Head of caudate nucleus (tissue), 42 donors: ENCODE measurements around the gene IHH.

Experiments used
- DNase-seq, 42 donors: peaks; one replicate each; pipeline versions ENCODE4 v3.0.0 to v3.0.0-alpha.2; 2020 to 2021; ENCODE audit warnings: mixed read lengths in 7 of 42
- intact Hi-C: fragments of 100-400 bp; cut with DNase I; formaldehyde crosslinking; loops from one replicate; pipeline ENCODE4 v1.15.0; 2022

IHH gene

DNA sequence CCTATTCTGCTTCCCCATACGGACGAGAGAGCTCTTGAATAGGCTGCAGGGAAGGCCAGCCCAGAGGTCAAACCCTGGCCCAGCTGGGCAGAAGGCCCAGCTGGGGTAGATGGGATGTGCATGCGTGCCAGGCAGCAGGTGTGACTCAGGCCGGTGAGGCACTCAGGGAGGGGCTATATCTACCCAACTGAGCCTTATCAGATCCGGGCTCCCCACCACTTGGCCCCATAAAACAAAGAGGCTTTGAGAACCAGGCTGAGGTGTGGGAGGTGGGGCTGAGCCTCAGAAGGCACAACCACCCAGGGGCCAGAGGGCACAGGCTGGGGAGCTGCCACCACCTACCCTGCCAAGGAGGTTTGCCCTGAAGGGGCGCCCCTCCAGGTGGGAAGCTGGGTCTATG is 11.4 kb downstream of the IHH start:
- intact Hi-C loops: no loop called here
- DNase-seq: no peak

GRCh38 chr2:219045937-219046550 is 14.7 kb downstream of the IHH start:
- DNase-seq: peak in 3 of 42 donors; percentile 26 to 47 (median 43)
- intact Hi-C loops: no loop called here

DNA sequence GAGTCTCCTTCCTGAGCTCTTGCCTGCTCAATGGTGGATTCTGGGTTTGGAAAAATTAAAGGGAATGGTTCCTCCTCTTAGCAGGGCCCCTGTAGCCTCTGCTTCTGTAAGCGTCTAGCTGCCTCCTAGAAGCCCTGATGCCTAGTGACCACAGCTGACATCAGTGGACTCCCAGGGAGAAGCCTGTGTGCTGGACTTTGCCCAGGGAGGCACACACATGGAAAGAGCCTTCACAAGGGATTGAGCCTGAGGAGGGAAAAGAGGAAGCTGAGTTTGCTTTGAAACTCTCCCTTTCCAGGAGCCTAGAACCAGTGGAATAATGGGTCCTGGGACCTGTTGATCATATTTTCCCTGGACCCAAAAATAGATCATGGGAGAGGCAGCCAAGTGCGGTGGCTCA is 18.0 kb downstream of the IHH start:
- intact Hi-C loops: no loop called here
- no peak for DNase-seq

DNA sequence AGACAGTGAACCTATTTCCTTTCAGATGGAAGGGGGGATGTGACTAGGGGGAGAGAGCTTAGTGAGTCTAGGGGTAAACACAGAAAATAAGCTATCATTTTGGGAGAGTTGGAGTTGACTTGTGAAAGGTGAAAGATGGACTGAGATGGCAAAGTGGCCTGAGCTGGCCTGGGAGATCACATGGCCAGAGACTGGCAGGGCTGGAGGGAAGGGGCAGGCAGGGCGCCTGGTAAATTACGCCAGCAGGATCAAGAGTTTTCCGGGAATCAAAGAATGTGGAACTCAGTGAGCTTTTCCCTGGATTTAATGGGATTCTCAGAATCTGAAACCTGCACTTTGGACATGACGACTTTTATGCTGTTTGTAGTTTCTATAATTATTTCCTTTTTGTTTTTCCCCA is 18.6 kb downstream of the IHH start:
- DNase-seq: peak in 1 of 42 donors; percentile 23
- intact Hi-C loops: no loop called here

DNA sequence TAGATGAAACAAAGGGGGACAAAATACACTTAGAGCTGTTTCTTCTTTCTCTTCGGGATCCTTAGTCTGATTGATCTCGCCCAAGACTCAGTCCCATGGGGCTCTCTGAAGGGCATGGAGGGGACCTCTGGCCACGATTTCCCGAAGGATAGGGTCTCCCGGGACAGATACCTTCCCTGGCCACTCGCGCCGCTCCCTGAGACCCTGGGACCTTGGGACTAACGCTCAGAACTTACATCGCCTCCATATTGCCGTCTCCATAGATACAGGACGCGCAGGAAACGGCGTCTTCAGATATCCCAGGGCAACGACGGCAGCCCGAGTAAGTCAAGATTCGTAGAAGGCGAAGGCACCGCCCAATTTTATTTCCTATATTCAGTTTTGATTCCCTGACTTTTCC is 19.5 kb downstream of the IHH start, which contains the start of gene CFAP65:
TSS of gene CFAP65 (minus strand) at position 265 of the 400 bp plus-strand sequence. CDS start 2,468 bp downstream, outside the sequence.
- peak; percentile 60 to 91 (median 77) for DNase-seq
- intact Hi-C loops: no loop called here

- intact Hi-C loops: no loop called here
- DNase-seq: no peak
These were observed 22.1 kb downstream of the IHH start for GRCh38 chr2:219038600-219038999.

DNA sequence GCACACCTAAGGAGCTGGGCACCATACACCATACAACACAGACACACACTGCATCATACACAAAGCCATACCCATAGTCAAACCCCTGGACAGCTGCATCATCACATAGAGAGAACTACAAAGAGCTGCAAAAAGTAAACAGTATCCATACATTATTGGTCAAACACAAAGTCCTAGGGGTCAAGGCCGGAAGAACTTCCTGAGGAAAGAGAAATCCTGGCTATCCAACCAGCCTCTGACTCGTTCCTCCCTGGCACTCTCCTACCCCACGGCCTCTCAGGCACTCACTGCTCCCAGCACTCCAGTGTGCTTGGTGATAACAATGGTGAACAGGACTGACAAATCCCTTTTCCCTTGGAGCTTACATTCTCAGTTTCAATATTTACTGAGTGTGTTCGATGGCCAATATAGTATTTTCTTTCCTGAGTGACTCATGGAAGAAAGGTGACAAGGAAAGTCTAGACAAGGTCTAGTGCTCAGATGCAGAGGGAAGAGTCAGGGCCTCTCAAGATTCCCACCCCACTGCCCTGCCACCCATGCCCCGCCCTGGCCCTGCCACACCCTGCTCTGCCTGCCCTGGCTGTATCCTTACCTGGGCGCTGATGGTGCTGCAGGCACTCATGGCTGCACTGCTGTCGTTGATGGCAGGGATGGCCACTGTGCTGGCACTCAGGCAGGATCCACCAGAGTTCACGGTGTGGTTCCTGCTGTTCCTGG is 22.8 kb downstream of the IHH start:
- DNase-seq: no peak
- intact Hi-C loops: no loop called here

DNA sequence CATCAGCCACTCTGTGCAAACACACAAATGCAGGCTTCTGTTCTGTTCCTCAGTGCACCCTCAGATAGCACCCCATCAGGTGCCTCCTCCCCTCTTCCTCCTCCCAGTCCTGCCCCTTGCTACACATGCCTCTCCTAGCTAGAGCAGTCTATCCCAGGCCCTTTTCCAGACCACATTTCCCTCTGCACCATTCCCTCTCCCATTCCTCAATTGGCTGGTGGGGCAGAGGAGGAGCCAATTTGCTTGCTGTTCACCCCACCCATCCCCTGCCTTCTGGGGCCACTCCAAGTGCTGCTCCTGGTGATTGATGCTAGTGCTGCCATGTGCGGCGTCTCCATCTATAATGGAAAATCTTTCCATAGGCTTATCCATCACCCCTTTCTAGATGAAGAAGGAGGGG is 24.8 kb downstream of the IHH start:
- intact Hi-C loops: no loop called here
- DNase-seq: no peak

GRCh38 chr2:219034823-219035222 is 25.9 kb downstream of the IHH start:
- no peak for DNase-seq
- intact Hi-C loops: no loop called here

GRCh38 chr2:219032051-219032745 is 28.5 kb downstream of the IHH start:
- intact Hi-C loops: no loop called here

DNA sequence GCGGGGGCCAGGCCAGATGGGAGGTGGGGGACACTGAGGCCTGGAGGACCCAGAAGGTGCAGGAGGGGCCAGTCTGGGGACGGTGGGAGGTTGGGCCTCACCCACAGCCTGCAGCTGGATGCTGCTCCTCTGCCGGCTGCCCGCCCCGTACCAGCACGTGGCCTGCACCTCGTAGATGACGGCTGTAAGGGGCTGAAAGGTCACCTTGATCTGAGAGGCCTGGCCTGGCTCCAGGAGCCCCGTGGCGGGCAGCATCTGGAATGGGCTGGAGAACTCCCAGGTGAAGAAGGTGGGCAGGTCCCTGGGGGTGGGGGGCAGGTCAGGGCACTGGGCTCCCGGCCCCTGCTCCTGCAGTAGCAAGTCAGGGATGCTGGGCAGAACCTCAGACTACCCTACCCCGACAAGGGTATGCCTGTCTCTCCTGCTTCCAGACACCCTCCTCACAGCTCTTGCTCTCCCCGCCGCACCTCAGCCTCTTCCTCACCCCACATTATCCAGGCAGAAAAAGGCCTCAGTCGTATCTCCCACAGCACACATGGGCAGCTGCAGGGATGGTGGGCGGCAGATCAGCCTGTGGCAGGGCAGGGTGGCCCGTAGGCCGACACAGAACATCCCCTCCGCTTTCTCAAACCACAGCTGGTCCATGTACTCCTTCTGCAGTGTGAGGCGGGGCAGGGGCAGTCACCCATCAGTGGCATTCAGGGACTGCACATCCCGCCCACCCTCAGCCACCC is 29.5 kb downstream of the IHH start:
- intact Hi-C loops: no loop called here
- no peak for DNase-seq

More at GRCh38 chr2:219032051-219032745, 28.5 kb downstream of the IHH start:
- no peak for DNase-seq

DNA sequence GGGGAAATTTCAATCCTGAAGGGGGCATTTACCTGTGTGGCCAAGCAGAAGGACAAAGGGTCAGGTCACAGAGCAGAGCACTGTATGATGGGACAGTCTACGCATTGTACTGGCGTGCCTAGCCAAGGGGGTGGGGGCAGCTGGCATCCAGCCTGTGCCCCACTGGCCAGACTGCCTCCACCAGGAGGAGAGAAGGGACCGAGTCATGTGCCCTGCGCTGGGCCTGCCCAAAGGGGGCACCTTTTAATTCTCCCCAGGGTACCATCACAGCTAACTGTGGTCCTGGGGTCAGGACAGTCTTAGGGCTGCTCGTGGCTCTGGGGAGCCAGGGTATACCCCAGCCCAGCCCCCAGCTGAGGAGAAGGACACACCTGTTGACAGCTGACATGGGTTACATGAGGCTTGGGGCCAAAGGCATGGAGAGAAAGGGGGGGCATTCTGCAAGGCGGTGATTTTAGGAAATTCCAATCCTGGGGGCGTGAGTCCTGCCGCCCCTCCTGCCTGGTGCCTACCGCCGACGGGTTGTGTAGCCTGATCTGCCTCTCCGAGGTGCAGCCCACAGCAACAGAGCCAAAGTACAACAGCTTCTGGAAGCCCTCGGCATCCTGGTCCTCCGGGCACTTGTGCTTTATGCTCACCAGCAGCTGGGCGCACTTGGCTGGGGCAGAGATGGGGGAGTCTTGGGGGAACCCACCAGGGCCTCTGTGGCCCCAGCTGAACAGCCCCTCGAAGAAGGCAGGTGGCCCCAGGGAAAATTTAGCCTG is 30.4 kb downstream of the IHH start:
- no peak for DNase-seq
- intact Hi-C loops: no loop called here

GRCh38 chr2:219029829-219030165 is 30.9 kb downstream of the IHH start:
- DNase-seq: peak; percentile 82 to 95 (median 90)
- intact Hi-C loops: no loop called here

DNA sequence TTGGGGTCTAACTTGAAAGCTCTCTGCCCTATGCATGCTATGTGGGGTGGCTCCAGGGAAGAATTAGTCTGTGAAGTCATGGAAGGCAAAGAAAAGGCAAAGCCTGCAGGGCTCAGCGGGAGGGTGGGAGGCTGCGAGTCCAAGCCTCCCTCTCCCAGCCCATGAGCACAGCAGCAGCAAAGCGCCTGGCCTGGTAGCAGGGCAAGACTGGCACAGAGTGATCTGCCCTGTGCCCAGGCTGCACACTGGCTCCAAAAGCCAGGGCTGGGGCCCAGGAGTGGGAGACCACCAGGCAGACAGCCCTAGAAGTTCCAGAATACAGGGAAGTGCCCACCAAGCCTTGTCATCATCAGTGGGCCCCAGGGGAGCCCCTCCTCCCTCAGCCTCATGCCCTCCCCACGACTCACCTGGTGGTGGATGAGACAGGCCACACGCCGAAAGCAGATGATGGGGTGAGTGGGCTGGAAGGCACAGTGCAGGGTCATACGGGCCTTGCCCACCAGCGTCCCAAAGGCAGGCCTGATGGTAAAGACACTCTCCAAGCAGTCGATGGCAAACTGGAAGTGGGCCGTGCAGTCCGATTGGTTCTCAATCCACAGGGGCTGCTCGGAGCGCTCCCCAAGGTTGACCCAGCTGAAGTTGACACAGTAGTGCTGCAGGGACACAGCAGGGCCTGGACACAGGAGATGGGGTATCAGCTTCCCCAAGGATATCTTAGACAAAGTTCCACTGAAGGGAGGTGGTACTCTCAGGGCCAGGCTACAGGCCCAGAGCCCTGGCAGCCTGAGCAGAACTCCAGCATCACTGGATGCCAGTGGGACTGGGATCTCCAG is 31.5 kb downstream of the IHH start:
- intact Hi-C loops: no loop called here
- no peak for DNase-seq

DNA sequence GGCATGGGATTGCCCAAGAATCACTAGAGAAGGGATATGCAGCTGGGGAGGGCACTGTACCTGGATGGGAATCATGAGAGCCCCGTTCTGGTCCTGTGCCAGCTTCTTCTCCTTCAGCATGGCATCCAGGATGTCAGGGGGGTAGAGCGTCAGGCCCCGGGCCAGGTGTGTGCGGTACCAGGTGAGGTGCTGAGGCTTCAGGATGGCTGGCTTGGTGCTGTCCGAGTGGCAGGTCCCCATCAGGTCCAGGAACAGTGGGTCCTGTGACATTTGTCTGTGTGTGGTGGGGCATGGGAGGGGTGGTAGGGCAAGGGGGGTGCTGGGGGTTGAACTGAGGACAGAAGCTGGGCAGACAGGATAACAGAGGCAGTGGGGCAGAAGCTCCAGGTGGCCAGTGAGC is 32.6 kb downstream of the IHH start:
- intact Hi-C loops: no loop called here
- DNase-seq: no peak

DNA sequence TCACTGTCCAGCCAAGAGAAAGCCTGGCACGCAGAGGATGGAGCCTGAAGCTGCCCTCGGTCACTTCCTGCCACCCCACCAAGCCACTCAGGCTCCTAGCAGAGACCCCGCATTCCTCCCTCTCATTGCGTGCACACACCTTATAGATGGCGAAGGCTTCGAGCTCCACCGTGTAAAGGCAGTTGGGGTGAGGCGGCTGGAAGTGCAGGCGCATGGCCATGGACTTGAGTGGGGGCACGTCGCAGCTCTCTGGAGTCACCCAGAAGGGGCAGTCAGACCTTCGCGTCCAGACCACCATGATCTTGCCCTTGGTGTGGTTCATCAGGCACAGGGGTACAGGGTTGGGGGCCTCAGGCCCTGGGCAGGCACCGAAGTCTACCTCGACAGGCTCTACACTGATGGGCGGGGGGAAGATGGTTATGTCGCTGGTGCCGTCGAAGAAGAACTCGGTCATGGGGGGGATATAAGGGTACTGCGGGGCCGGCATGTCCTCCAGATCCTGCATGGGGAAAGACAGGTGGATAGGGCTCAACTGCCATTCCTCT is 33.1 kb downstream of the IHH start:
- intact Hi-C loops: no loop called here
- DNase-seq: no peak

DNA sequence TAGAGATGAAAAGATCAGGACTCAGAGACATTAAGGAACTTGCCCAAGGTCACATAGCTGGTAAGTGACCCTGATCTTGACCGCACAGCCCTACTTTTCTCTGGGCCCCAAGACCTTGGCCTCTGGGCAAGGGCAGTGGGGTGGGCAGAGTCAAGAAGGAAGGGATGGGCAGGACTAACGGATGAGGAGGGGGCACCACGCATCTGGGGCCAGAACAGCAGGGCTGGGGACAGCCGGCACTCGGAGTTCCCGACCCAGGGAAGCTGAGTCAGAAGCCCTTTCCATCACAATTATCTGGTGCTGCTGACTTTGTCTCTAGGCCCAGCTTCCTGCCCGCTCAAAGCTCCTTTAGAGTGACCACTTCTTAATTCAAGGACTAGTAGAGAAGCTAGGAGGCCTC is 33.8 kb downstream of the IHH start:
- intact Hi-C loops: no loop called here

More for the DNA sequence above, 33.8 kb downstream of the IHH start:
- DNase-seq: no peak
